OCI-LY7 (cell line): Measurements from ENCODE around the gene PHACTR4.

Source experiments
- EZH2phosphoT487 ChIP-seq: fragments of 200-600 bp; sonication (generic); IDR thresholded peaks from 2 replicates; pipeline ENCODE4 v1.6.1; 2018; ENCODE audit warnings: low read depth, borderline replicate concordance, mild to moderate bottlenecking, mixed run types, antibody characterized with exemption, low read length, moderate library complexity, mixed read lengths
- TF ChIP-seq, protein P1 (sequence below): fragments of 200-600 bp; sonication (generic); conservative IDR thresholded peaks from 2 replicates; pipeline ENCODE4 v1.5.1; 2014; ENCODE audit warnings: mild to moderate bottlenecking, antibody characterized with exemption, low read length, moderate library complexity, mixed read lengths

DNA sequence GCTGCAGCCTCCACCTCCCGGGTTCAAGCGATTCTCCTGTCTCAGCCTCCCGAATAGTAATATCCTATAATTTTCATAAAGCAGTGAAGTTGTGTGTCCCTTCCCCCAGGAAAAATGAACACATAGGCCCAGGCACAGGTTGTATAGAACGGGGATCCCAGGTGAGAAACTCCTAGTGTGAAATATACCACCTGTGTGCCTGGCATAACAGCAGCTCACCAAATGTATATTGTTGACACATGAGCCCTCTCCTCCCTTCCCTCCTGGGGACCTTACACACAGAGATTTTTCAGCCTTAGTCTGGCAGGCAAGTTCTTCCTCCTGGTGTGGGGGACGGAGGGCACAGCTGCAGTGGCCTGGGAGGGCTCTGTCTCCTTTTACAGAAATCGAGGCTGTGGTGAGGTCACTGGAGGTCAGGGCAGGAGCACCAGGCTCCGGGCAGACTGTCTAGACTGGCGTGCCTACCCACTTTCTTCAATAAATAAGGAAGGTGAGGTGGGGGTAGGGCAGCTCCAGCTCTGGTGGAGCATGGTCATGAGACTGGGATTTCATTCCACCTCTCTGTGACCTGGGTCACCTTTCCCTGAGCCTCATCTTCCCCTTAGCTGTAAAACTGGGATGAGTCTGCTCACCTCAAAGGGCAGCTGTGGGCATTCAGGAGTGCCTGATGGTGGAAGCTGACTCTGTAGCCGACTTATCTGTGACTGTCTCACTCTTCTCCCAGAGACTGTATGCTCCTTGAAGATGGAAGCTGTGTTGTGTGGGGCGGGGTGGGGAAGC lies 150.6 kb downstream of the PHACTR4 start:
- TF ChIP-seq, protein P1, sequence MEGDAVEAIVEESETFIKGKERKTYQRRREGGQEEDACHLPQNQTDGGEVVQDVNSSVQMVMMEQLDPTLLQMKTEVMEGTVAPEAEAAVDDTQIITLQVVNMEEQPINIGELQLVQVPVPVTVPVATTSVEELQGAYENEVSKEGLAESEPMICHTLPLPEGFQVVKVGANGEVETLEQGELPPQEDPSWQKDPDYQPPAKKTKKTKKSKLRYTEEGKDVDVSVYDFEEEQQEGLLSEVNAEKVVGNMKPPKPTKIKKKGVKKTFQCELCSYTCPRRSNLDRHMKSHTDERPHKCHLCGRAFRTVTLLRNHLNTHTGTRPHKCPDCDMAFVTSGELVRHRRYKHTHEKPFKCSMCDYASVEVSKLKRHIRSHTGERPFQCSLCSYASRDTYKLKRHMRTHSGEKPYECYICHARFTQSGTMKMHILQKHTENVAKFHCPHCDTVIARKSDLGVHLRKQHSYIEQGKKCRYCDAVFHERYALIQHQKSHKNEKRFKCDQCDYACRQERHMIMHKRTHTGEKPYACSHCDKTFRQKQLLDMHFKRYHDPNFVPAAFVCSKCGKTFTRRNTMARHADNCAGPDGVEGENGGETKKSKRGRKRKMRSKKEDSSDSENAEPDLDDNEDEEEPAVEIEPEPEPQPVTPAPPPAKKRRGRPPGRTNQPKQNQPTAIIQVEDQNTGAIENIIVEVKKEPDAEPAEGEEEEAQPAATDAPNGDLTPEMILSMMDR = no peak
- TF ChIP-seq EZH2phosphoT487 = no peak
